DND-41 (cell line): ENCODE results near the gene ACAP2.

Source experiments
- ATAC-seq: fragments of 200-7000 bp; cut with Tn5 transposase; 3 replicates; pipeline ENCODE4 v1.9.1; 2021; ENCODE audit warnings: low read depth; ENCODE audit not compliant: insufficient read depth
- DNase-seq: peaks from one replicate; pipeline ENCODE4 v3.0.0-alpha.2; 2020
- H2AFZ ChIP-seq: 2 replicates; pipeline ENCODE4 v1.6.0; 2012; ENCODE audit warnings: low read depth, low read length
- H3K27ac ChIP-seq: 2 replicates; pipeline ENCODE4 v1.5.1; 2012; ENCODE audit warnings: low read length, inconsistent platforms
- H3K27me3 ChIP-seq: fragments of 200-600 bp; sonication (generic); 2 replicates; pipeline ENCODE4 v1.6.0; 2012; ENCODE audit warnings: low read length, mild to moderate bottlenecking, inconsistent platforms; ENCODE audit not compliant: insufficient read depth, poor library complexity
- H3K36me3 ChIP-seq: 2 replicates; pipeline ENCODE4 v1.5.1; 2012; ENCODE audit warnings: low read length, inconsistent platforms; ENCODE audit not compliant: insufficient read depth
- H3K4me1 ChIP-seq: 2 replicates; pipeline ENCODE4 v1.5.1; 2012; ENCODE audit warnings: mild to moderate bottlenecking, low read length; ENCODE audit not compliant: insufficient read depth
- H3K4me2 ChIP-seq: 2 replicates; pipeline ENCODE4 v1.6.0; 2012; ENCODE audit warnings: mild to moderate bottlenecking, moderate library complexity, low read length, inconsistent platforms; ENCODE audit not compliant: insufficient read depth
- H3K4me3 ChIP-seq, 2 experiments: fragments of 200-600 bp in 1 of 2; shearing (Covaris generic) in 1 of 2; 2 replicates each; pipeline ENCODE4 v1.5.1; 2012 to 2016; ENCODE audit warnings: inconsistent platforms in 2 of 2, low read length in 2 of 2, mild to moderate bottlenecking in 2 of 2, low read depth in 1 of 2, moderate library complexity in 1 of 2
- H3K79me2 ChIP-seq: 2 replicates; pipeline ENCODE4 v1.6.0; 2012; ENCODE audit warnings: low read length, inconsistent platforms; ENCODE audit not compliant: insufficient read depth
- H3K9ac ChIP-seq: 2 replicates; pipeline ENCODE4 v1.6.0; 2012; ENCODE audit warnings: low read depth, mild to moderate bottlenecking, inconsistent platforms, low read length, moderate library complexity
- H3K9me3 ChIP-seq: 2 replicates; pipeline ENCODE4 v1.5.1; 2012; ENCODE audit warnings: low read length, moderate library complexity, mild to moderate bottlenecking, inconsistent platforms; ENCODE audit not compliant: insufficient read depth, severe bottlenecking
- H4K20me1 ChIP-seq: 2 replicates; pipeline ENCODE4 v1.6.0; 2012; ENCODE audit warnings: low read length; ENCODE audit not compliant: insufficient read depth
- EZH2 ChIP-seq: IDR thresholded peaks from 3 replicates; pipeline ENCODE4 v1.6.1; 2012; ENCODE audit warnings: borderline replicate concordance, low read depth, mild to moderate bottlenecking, moderate library complexity, low read length, inconsistent platforms; ENCODE audit not compliant: severe bottlenecking
- TF ChIP-seq, protein P1 (sequence below): IDR thresholded peaks from 2 replicates; pipeline ENCODE4 v1.5.1; 2012; ENCODE audit warnings: borderline replicate concordance, low read length, moderate library complexity, mild to moderate bottlenecking; ENCODE audit not compliant: poor library complexity, severe bottlenecking; ENCODE audit errors: extremely low read depth

Gene ACAP2

GRCh38 chr3:195240171-195240701 lies 202.6 kb downstream of the ACAP2 start:
- ATAC-seq (no peak), DNase-seq (no peak)
- H3K79me2 ChIP-seq = 0 out of 2 replicates have a peak, but pooled peaks cover 2% of the 10 kb centered on the region
- no peaks in the 10 kb centered on the region for H3K4me1 ChIP-seq
- 0 out of 2 replicates have a peak, but pooled peaks cover 5% of the 10 kb centered on the region for H3K36me3 ChIP-seq
- no peaks in the 10 kb centered on the region for H3K9me3 ChIP-seq
- no peak overlapping the region for H2AFZ ChIP-seq
- H3K4me2 ChIP-seq = no peak overlapping the region
- no peak overlapping the region for H3K4me3 ChIP-seq
- H3K27me3 ChIP-seq = no peaks in the 10 kb centered on the region
- no peak overlapping the region for H3K9ac ChIP-seq
- H4K20me1 ChIP-seq = peaks cover 18% of the 10 kb centered on the region; the same call in 1 of the 2 replicates
- no peak overlapping the region for H3K27ac ChIP-seq
- TF ChIP-seq, protein P1, sequence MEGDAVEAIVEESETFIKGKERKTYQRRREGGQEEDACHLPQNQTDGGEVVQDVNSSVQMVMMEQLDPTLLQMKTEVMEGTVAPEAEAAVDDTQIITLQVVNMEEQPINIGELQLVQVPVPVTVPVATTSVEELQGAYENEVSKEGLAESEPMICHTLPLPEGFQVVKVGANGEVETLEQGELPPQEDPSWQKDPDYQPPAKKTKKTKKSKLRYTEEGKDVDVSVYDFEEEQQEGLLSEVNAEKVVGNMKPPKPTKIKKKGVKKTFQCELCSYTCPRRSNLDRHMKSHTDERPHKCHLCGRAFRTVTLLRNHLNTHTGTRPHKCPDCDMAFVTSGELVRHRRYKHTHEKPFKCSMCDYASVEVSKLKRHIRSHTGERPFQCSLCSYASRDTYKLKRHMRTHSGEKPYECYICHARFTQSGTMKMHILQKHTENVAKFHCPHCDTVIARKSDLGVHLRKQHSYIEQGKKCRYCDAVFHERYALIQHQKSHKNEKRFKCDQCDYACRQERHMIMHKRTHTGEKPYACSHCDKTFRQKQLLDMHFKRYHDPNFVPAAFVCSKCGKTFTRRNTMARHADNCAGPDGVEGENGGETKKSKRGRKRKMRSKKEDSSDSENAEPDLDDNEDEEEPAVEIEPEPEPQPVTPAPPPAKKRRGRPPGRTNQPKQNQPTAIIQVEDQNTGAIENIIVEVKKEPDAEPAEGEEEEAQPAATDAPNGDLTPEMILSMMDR = no peak
- TF ChIP-seq EZH2 = no peak

DNA sequence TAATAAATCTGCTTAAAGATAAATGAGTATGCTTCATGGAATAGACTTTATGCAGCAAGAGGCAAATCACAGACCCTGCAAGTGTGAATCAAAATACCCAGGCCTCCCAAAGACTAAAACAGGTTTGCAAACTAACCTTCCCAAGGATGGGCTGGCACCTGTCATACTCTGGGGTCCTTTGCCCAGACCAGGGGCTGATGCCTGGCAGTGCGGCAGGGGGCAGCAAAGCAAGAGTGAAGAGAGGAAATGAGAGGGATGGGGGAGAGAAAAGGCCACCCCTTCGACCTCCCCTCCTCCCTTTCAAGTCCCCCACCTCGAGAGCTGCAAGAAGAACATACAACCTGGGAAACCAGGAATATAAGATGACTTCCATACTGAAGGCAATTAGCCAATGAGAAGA lies 203.7 kb downstream of the ACAP2 start:
- Histone ChIP-seq H3K9ac (no peak overlapping the region), H3K4me1 (no peaks in the 10 kb centered on the region), H4K20me1 (peaks cover 18% of the 10 kb centered on the region; the same call in 1 of the 2 replicates), H3K9me3 (no peaks in the 10 kb centered on the region), H2AFZ (no peak overlapping the region), H3K27ac (no peak overlapping the region), H3K4me2 (no peak overlapping the region), H3K27me3 (no peaks in the 10 kb centered on the region), H3K4me3 (no peak overlapping the region), H3K36me3 (0 out of 2 replicates have a peak, but pooled peaks cover 5% of the 10 kb centered on the region), H3K79me2 (0 out of 2 replicates have a peak, but pooled peaks cover 2% of the 10 kb centered on the region)
- DNase-seq (no peak), ATAC-seq (no peak)
- TF ChIP-seq, protein P1 = no peak
- no peak for TF ChIP-seq EZH2

DNA sequence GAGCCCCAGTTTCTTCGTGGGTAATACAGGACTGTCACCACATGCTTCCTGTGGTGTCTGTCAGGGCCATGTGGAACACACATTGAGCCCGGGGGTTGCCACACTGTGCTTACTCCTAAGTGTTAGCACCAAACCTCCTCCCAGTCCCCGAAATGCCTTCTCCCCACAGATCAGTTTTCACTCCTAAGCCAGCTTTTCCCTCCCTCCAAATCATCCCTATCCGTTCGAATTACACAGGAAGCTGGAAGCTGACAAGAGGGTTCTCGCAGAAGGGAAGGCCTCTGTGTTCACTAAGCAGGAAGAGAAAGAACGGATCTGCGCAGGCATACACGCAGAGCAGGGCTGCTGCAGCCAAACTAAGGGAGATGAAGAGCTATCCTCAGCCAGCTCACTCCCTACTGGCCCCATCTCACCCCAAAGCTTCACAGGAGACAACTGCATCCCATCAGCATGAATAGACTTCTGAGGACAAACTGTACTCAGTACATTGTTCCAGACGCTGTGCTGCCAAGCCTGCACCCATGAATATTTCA lies 204.2 kb downstream of the ACAP2 start:
- Histone ChIP-seq H3K27ac (no peak overlapping the region), H3K4me1 (no peaks in the 10 kb centered on the region), H3K27me3 (no peaks in the 10 kb centered on the region), H3K4me2 (no peak overlapping the region), H3K9ac (no peak overlapping the region), H3K4me3 (no peak overlapping the region), H3K36me3 (0 out of 2 replicates have a peak, but pooled peaks cover 5% of the 10 kb centered on the region), H2AFZ (no peak overlapping the region), H3K9me3 (no peaks in the 10 kb centered on the region), H3K79me2 (0 out of 2 replicates have a peak, but pooled peaks cover 2% of the 10 kb centered on the region), H4K20me1 (peaks cover 14% of the 10 kb centered on the region; the same call in 1 of the 2 replicates)
- TF ChIP-seq EZH2 = no peak
- no peak for DNase-seq
- peak; percentile 58; the same call in 1 of the 3 replicates for ATAC-seq

- Histone ChIP-seq H3K27me3 (no peaks in the 10 kb centered on the region), H3K36me3 (0 out of 2 replicates have a peak, but pooled peaks cover 5% of the 10 kb centered on the region), H3K4me2 (no peak overlapping the region), H4K20me1 (peaks cover 14% of the 10 kb centered on the region; the same call in 1 of the 2 replicates), H3K4me1 (no peaks in the 10 kb centered on the region), H3K9ac (no peak overlapping the region), H3K27ac (no peak overlapping the region), H3K79me2 (0 out of 2 replicates have a peak, but pooled peaks cover 2% of the 10 kb centered on the region), H3K4me3 (no peak overlapping the region), H2AFZ (no peak overlapping the region), H3K9me3 (no peaks in the 10 kb centered on the region)
- no peak for DNase-seq
- no peak for ATAC-seq
- no peak for TF ChIP-seq EZH2
- TF ChIP-seq, protein P1 = no peak
These were observed 204.7 kb downstream of the ACAP2 start for GRCh38 chr3:195238081-195238571.
